ENCODE measurements around the gene PON1.

PON1 gene

GRCh38 chr7:95324431-95324830, at the start of gene PON1:
TSS of gene PON1 (minus strand) at chr7:95324532. CDS start at chr7:95324475, 57 bp downstream.
- no peak for DNase-seq

- DNase-seq: no peak
Observed at GRCh38 chr7:95373323-95373722, 49.0 kb upstream of the PON1 start.

- no peak for DNase-seq
Observed at GRCh38 chr7:95368235-95368634, 43.9 kb upstream of the PON1 start.

GRCh38 chr7:95367606-95368005, 43.3 kb upstream of the PON1 start:
- DNase-seq: no peak

GRCh38 chr7:95365151-95365550, 40.8 kb upstream of the PON1 start:
- no peak for DNase-seq

- DNase-seq: no peak
Observed at GRCh38 chr7:95357623-95358022, 33.3 kb upstream of the PON1 start.

GRCh38 chr7:95342642-95343307, 18.4 kb upstream of the PON1 start:
- DNase-seq: no peak

- DNase-seq: no peak
Observed at GRCh38 chr7:95342029-95342428, 17.7 kb upstream of the PON1 start.

- no peak for DNase-seq
Observed at GRCh38 chr7:95340491-95340890, 16.2 kb upstream of the PON1 start.

GRCh38 chr7:95338832-95339231, 14.5 kb upstream of the PON1 start:
- no peak for DNase-seq

- DNase-seq: no peak
Observed at GRCh38 chr7:95335093-95335492, 10.8 kb upstream of the PON1 start.

- DNase-seq: no peak
Observed at GRCh38 chr7:95334447-95334846, 10.1 kb upstream of the PON1 start.

- no peak for DNase-seq
Observed at GRCh38 chr7:95330961-95331337, 6.6 kb upstream of the PON1 start.

GRCh38 chr7:95330204-95330960, 6.0 kb upstream of the PON1 start:
- DNase-seq: no peak

GRCh38 chr7:95327356-95327755, 3.0 kb upstream of the PON1 start:
- no peak for DNase-seq

GRCh38 chr7:95323410-95324129, 762 bp downstream of the PON1 start:
- no peak for DNase-seq

- DNase-seq: no peak
Observed at GRCh38 chr7:95322854-95323253, 1.5 kb downstream of the PON1 start.

- DNase-seq: no peak
Observed at GRCh38 chr7:95322396-95322795, 1.9 kb downstream of the PON1 start.

GRCh38 chr7:95321720-95322119, 2.6 kb downstream of the PON1 start:
- no peak for DNase-seq

- DNase-seq: no peak
Observed at GRCh38 chr7:95320651-95321050, 3.7 kb downstream of the PON1 start.

- DNase-seq: no peak
Observed at GRCh38 chr7:95319570-95319969, 4.8 kb downstream of the PON1 start.

GRCh38 chr7:95318501-95319100, 5.7 kb downstream of the PON1 start:
- DNase-seq: no peak

- DNase-seq: no peak
Observed at GRCh38 chr7:95317966-95318365, 6.4 kb downstream of the PON1 start.

GRCh38 chr7:95317546-95317945, 6.8 kb downstream of the PON1 start:
- no peak for DNase-seq

All from MV-4-11 (cell line).